ENCODE data around the gene STXBP1. TPM values are rescaled to one million over a fixed set of nuclear protein-coding genes. Genes with fewer than 3 reads are reported as not detected.
A peak's percentile ranks its signal among the peaks of the same experiment; 100 is the strongest.

STXBP1 gene
- total RNA-seq, 1 donor from 2014 or later: 53.3 TPM

GRCh38 chr9:127603226-127603625 is 8.9 kb upstream of the STXBP1 start:
- DNase-seq (ENCODE audit: low read depth, low spot score): no peak
- no peak for TF ChIP-seq CTCF (conservative IDR thresholded peaks at IDR 0.05)
- Mint-ChIP-seq H3K9me3 (no peaks in the 10 kb centered on the region), H3K27ac (ENCODE audit: unreplicated experiment) (no peak overlapping the region), H3K27me3 (ENCODE audit: low read depth) (peaks cover 6% of the 10 kb centered on the region), H3K4me3 (no peak overlapping the region), H3K36me3 (ENCODE audit: low read depth) (no peaks in the 10 kb centered on the region), H3K4me1 (peaks cover 16% of the 10 kb centered on the region)

GRCh38 chr9:127606043-127606442 is 6.0 kb upstream of the STXBP1 start:
- DNase-seq (ENCODE audit: low read depth, low spot score): no peak
- no peak for TF ChIP-seq CTCF (conservative IDR thresholded peaks at IDR 0.05)
- Mint-ChIP-seq H3K27me3 (ENCODE audit: low read depth) (peaks cover 19% of the 10 kb centered on the region), H3K9me3 (no peaks in the 10 kb centered on the region), H3K27ac (ENCODE audit: unreplicated experiment) (no peak overlapping the region), H3K36me3 (ENCODE audit: low read depth) (no peaks in the 10 kb centered on the region), H3K4me3 (no peak overlapping the region), H3K4me1 (peaks cover 21% of the 10 kb centered on the region)

GRCh38 chr9:127608104-127608966 is 3.7 kb upstream of the STXBP1 start:
- Mint-ChIP-seq H3K9me3 (no peaks in the 10 kb centered on the region), H3K27ac (ENCODE audit: unreplicated experiment) (peak overlapping the region; percentile 58), H3K4me3 (peak overlapping the region; percentile 86), H3K27me3 (ENCODE audit: low read depth) (peaks cover 22% of the 10 kb centered on the region), H3K36me3 (ENCODE audit: low read depth) (no peaks in the 10 kb centered on the region), H3K4me1 (peaks cover 26% of the 10 kb centered on the region)
- DNase-seq (ENCODE audit: low read depth, low spot score): peak; percentile 43
- no peak for TF ChIP-seq CTCF (conservative IDR thresholded peaks at IDR 0.05)

- no peak overlapping the region for H3K27ac Mint-ChIP-seq (ENCODE audit: unreplicated experiment)
- DNase-seq (ENCODE audit: low read depth, low spot score): no peak
- no peaks in the 10 kb centered on the region for H3K36me3 Mint-ChIP-seq (ENCODE audit: low read depth)
- no peaks in the 10 kb centered on the region for H3K9me3 Mint-ChIP-seq
- H3K27me3 Mint-ChIP-seq (ENCODE audit: low read depth): peaks cover 30% of the 10 kb centered on the region
- no peak for TF ChIP-seq CTCF (conservative IDR thresholded peaks at IDR 0.05)
- H3K4me3 Mint-ChIP-seq: peak overlapping the region; percentile 91
- H3K4me1 Mint-ChIP-seq: peaks cover 36% of the 10 kb centered on the region
Measured at GRCh38 chr9:127611603-127611898, 526 bp upstream of the STXBP1 start.

GRCh38 chr9:127612939-127613582 is 984 bp downstream of the STXBP1 start:
- no peaks in the 10 kb centered on the region for H3K9me3 Mint-ChIP-seq
- H3K4me3 Mint-ChIP-seq: peak overlapping the region; percentile 89
- DNase-seq (ENCODE audit: low read depth, low spot score): peak; percentile 26
- no peaks in the 10 kb centered on the region for H3K36me3 Mint-ChIP-seq (ENCODE audit: low read depth)
- peaks cover 24% of the 10 kb centered on the region for H3K27me3 Mint-ChIP-seq (ENCODE audit: low read depth)
- peaks cover 26% of the 10 kb centered on the region for H3K4me1 Mint-ChIP-seq
- H3K27ac Mint-ChIP-seq (ENCODE audit: unreplicated experiment): peak overlapping the region; percentile 92
- no peak for TF ChIP-seq CTCF (conservative IDR thresholded peaks at IDR 0.05)

All from neural crest cell (in vitro differentiated cells).